Activated CD4-positive, alpha-beta memory T cell treated with anti-CD3 and anti-CD28 coated beads, Interleukin-2, amount 10 ng/mL, durations not matched to agents 7 days and 5 days (primary cell): ENCODE results near the gene TBC1D8. TPM values are rescaled to one million over a fixed set of nuclear protein-coding genes. Genes with fewer than 3 reads are reported as not detected.

Source experiments
- CTCF ChIA-PET: fragments of 350-600 bp; sonication (Branson Sonifier 250); formaldehyde crosslinking; loops from one replicate; lab custom pipeline; 2021; ENCODE audit warnings: antibody characterized with exemption, inconsistent platforms; lab: Charles Lee
- POLR2A ChIA-PET: fragments of 350-600 bp; sonication (Branson Sonifier 250); formaldehyde crosslinking; loops from one replicate; lab custom pipeline; 2021; ENCODE audit warnings: antibody characterized with exemption; lab: Charles Lee
- DNase-seq: peaks from one replicate; pipeline ENCODE4 v3.0.0-alpha.2; 2020
- H3K27ac Mint-ChIP-seq: one replicate; pipeline ENCODE4 v1.8.0; 2021; ENCODE audit warnings: mild to moderate bottlenecking, mixed read lengths
- H3K27me3 Mint-ChIP-seq: one replicate; pipeline ENCODE4 v1.8.0; 2021; ENCODE audit warnings: mixed read lengths
- H3K36me3 Mint-ChIP-seq: one replicate; pipeline ENCODE4 v1.8.0; 2021; ENCODE audit warnings: low read depth, mixed read lengths
- H3K4me1 Mint-ChIP-seq: one replicate; pipeline ENCODE4 v1.8.0; 2021; ENCODE audit warnings: mixed read lengths
- H3K4me3 Mint-ChIP-seq: one replicate; pipeline ENCODE4 v1.8.0; 2021; ENCODE audit warnings: mild to moderate bottlenecking, mixed read lengths
- H3K9me3 Mint-ChIP-seq: one replicate; pipeline ENCODE4 v1.8.0; 2021; ENCODE audit warnings: mixed read lengths
- total RNA-seq, 2 experiments: library from RNA; stranded (reverse); gene quantifications; one replicate each; pipeline ENCODE4 v1.2.3, GENCODE V29; 2021

TBC1D8 gene
- total RNA-seq, 2 experiments from 2014 or later, result 0.58 to 0.63 TPM

GRCh38 chr2:101124643-101125366 is 26.4 kb downstream of the TBC1D8 start:
- H3K9me3 Mint-ChIP-seq, result no peaks in the 10 kb centered on the region
- H3K27ac Mint-ChIP-seq, result no peak overlapping the region
- CTCF ChIA-PET, result no interaction called here
- no peaks in the 10 kb centered on the region for H3K36me3 Mint-ChIP-seq
- POLR2A ChIA-PET, result no interaction called here
- DNase-seq, result no peak
- H3K4me3 Mint-ChIP-seq, result no peak overlapping the region
- no peaks in the 10 kb centered on the region for H3K4me1 Mint-ChIP-seq
- peaks cover 7% of the 10 kb centered on the region for H3K27me3 Mint-ChIP-seq

GRCh38 chr2:101123795-101124471 is 27.2 kb downstream of the TBC1D8 start:
- DNase-seq, result no peak
- no peaks in the 10 kb centered on the region for H3K36me3 Mint-ChIP-seq
- ChIA-PET POLR2A (no interaction called here), CTCF (no interaction called here)
- H3K4me3 Mint-ChIP-seq, result no peak overlapping the region
- H3K9me3 Mint-ChIP-seq, result no peaks in the 10 kb centered on the region
- peaks cover 7% of the 10 kb centered on the region for H3K27me3 Mint-ChIP-seq
- H3K27ac Mint-ChIP-seq, result no peak overlapping the region
- H3K4me1 Mint-ChIP-seq, result no peaks in the 10 kb centered on the region

DNA sequence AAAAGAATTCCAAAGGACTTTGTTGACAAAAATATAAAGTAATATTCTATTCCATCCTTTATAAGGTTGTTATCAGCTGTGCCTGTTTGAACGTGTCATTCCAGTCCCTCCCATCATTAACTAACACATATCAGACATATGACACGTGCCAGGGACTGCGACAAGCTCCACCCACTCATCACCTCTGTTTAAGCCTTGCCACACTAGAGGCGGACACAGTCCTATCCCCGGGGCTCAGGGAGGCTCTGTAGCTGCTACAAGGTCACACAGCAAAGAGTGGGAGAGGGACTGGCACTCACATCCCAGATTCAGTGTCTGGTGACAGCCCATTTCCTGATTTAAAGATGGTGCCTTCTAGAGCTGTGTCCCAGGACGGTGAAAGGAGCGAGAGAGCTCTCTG is 30.0 kb downstream of the TBC1D8 start:
- H3K9me3 Mint-ChIP-seq, result no peaks in the 10 kb centered on the region
- H3K36me3 Mint-ChIP-seq, result no peaks in the 10 kb centered on the region
- POLR2A ChIA-PET, result no interaction called here
- no peak for DNase-seq
- H3K27me3 Mint-ChIP-seq, result peaks cover 5% of the 10 kb centered on the region
- CTCF ChIA-PET, result no interaction called here
- H3K27ac Mint-ChIP-seq, result no peak overlapping the region
- no peaks in the 10 kb centered on the region for H3K4me1 Mint-ChIP-seq
- no peak overlapping the region for H3K4me3 Mint-ChIP-seq

GRCh38 chr2:101120124-101120996 is 30.8 kb downstream of the TBC1D8 start:
- no peaks in the 10 kb centered on the region for H3K9me3 Mint-ChIP-seq
- no peaks in the 10 kb centered on the region for H3K4me1 Mint-ChIP-seq
- ChIA-PET CTCF (no interaction called here), POLR2A (interaction anchor here (0.6 kb wide), 1 partner anchor 1439 kb away, joined by 3 read pairs; no protein-coding TSS in a partner anchor)
- H3K4me3 Mint-ChIP-seq, result no peak overlapping the region
- no peaks in the 10 kb centered on the region for H3K36me3 Mint-ChIP-seq
- no peaks in the 10 kb centered on the region for H3K27me3 Mint-ChIP-seq
- DNase-seq, result no peak
- no peak overlapping the region for H3K27ac Mint-ChIP-seq

GRCh38 chr2:101119431-101119830 is 31.8 kb downstream of the TBC1D8 start:
- DNase-seq, result no peak
- H3K4me1 Mint-ChIP-seq, result no peaks in the 10 kb centered on the region
- ChIA-PET CTCF (no interaction called here), POLR2A (no interaction called here)
- no peak overlapping the region for H3K4me3 Mint-ChIP-seq
- no peaks in the 10 kb centered on the region for H3K9me3 Mint-ChIP-seq
- no peaks in the 10 kb centered on the region for H3K27me3 Mint-ChIP-seq
- H3K27ac Mint-ChIP-seq, result no peak overlapping the region
- H3K36me3 Mint-ChIP-seq, result no peaks in the 10 kb centered on the region

- POLR2A ChIA-PET, result no interaction called here
- H3K9me3 Mint-ChIP-seq, result no peaks in the 10 kb centered on the region
- H3K27me3 Mint-ChIP-seq, result no peaks in the 10 kb centered on the region
- DNase-seq, result no peak
- H3K36me3 Mint-ChIP-seq, result no peaks in the 10 kb centered on the region
- H3K4me3 Mint-ChIP-seq, result no peak overlapping the region
- no peaks in the 10 kb centered on the region for H3K4me1 Mint-ChIP-seq
- no peak overlapping the region for H3K27ac Mint-ChIP-seq
- CTCF ChIA-PET, result no interaction called here
Measured at GRCh38 chr2:101116841-101117552, 34.2 kb downstream of the TBC1D8 start.

DNA sequence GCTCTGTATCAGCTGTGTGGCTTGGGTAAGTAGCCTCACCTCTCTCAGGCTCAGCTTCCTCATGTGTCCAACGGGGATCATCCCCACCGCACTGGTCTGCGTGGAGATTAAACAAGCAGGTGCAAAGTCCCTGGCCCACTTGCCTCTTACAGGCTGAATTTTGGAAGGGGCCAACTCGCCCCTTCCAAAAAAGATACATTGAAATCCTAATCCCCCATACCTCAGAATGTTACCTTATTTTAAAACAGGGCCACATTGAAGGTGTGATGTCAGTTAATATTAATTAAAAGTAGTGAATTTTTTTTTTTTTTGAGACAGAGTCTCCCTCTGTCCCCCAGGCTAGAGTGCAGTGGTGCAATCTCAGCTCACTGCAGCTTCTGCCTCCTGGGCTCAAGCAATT is 34.8 kb downstream of the TBC1D8 start:
- H3K27ac Mint-ChIP-seq, result no peak overlapping the region
- no peak overlapping the region for H3K4me3 Mint-ChIP-seq
- DNase-seq, result no peak
- POLR2A ChIA-PET, result no interaction called here
- H3K9me3 Mint-ChIP-seq, result no peaks in the 10 kb centered on the region
- no peaks in the 10 kb centered on the region for H3K36me3 Mint-ChIP-seq
- CTCF ChIA-PET, result no interaction called here
- H3K27me3 Mint-ChIP-seq, result no peaks in the 10 kb centered on the region
- no peaks in the 10 kb centered on the region for H3K4me1 Mint-ChIP-seq

DNA sequence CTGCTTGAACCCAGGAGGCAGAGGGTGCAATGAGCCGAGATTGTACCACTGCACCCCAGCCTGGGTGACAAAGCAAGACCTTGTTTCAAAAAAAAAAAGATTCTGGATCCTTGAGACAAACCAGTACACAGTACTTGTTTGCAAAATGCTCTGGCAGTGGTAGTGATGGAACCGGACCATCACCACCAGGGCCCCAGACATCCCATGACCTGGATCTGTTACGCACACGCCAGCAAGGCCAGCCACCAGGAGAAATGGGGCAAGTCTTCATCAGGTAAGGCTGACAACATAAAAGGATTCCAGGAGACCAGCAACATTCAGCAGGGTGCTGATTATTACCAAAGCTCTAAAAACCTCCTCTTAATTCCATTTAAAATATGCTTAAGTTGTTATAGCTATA is 35.5 kb downstream of the TBC1D8 start:
- ChIA-PET CTCF (no interaction called here), POLR2A (no interaction called here)
- H3K4me3 Mint-ChIP-seq, result no peak overlapping the region
- no peaks in the 10 kb centered on the region for H3K27me3 Mint-ChIP-seq
- no peaks in the 10 kb centered on the region for H3K4me1 Mint-ChIP-seq
- H3K27ac Mint-ChIP-seq, result no peak overlapping the region
- DNase-seq, result no peak
- no peaks in the 10 kb centered on the region for H3K36me3 Mint-ChIP-seq
- H3K9me3 Mint-ChIP-seq, result no peaks in the 10 kb centered on the region

GRCh38 chr2:101114815-101115214 is 36.4 kb downstream of the TBC1D8 start:
- Mint-ChIP-seq H3K9me3 (no peaks in the 10 kb centered on the region), H3K27me3 (no peaks in the 10 kb centered on the region), H3K4me3 (no peak overlapping the region), H3K27ac (no peak overlapping the region), H3K36me3 (no peaks in the 10 kb centered on the region), H3K4me1 (no peaks in the 10 kb centered on the region)
- CTCF ChIA-PET, result no interaction called here
- POLR2A ChIA-PET, result no interaction called here
- no peak for DNase-seq

DNA sequence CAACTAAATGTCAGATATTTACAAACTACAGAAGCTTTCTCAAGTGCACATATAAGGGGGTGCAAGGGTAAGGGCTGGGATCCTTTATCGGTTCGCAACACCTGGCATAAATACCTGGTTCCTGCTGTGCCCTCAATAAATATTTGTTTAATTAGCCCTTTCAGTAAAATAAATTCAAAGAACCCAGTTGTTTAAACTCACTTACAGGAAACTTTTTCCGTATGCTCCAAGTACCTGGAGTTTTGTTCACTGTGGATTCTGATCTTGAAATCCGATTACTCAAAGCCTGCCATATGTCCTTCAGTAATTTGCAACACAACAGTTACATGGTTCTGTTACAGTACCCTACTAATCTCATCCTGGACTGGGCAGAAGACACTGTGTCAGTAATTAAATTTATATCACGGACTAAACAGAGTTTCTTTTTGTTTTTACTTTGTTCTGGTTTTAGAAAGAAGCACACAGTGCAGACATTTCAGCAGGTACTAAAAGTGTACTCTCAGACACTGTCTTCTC is 36.9 kb downstream of the TBC1D8 start:
- Mint-ChIP-seq H3K36me3 (no peaks in the 10 kb centered on the region), H3K4me3 (no peak overlapping the region), H3K4me1 (no peaks in the 10 kb centered on the region), H3K9me3 (no peaks in the 10 kb centered on the region), H3K27me3 (no peaks in the 10 kb centered on the region), H3K27ac (no peak overlapping the region)
- POLR2A ChIA-PET, result no interaction called here
- CTCF ChIA-PET, result no interaction called here
- no peak for DNase-seq

GRCh38 chr2:101113441-101114267 is 37.5 kb downstream of the TBC1D8 start:
- no peaks in the 10 kb centered on the region for H3K36me3 Mint-ChIP-seq
- no peaks in the 10 kb centered on the region for H3K9me3 Mint-ChIP-seq
- POLR2A ChIA-PET, result no interaction called here
- no peaks in the 10 kb centered on the region for H3K27me3 Mint-ChIP-seq
- H3K27ac Mint-ChIP-seq, result no peak overlapping the region
- CTCF ChIA-PET, result no interaction called here
- H3K4me3 Mint-ChIP-seq, result no peak overlapping the region
- no peaks in the 10 kb centered on the region for H3K4me1 Mint-ChIP-seq
- no peak for DNase-seq

GRCh38 chr2:101112772-101113157 is 38.4 kb downstream of the TBC1D8 start:
- no peaks in the 10 kb centered on the region for H3K27me3 Mint-ChIP-seq
- H3K4me3 Mint-ChIP-seq, result no peak overlapping the region
- CTCF ChIA-PET, result no interaction called here
- no peaks in the 10 kb centered on the region for H3K9me3 Mint-ChIP-seq
- DNase-seq, result no peak
- H3K27ac Mint-ChIP-seq, result no peak overlapping the region
- no peaks in the 10 kb centered on the region for H3K4me1 Mint-ChIP-seq
- POLR2A ChIA-PET, result no interaction called here
- H3K36me3 Mint-ChIP-seq, result no peaks in the 10 kb centered on the region
